Erythroblast (primary cell): ENCODE data around the gene COL5A1.
"Not testable (repeated sequence)": the region's sequence is repeated elsewhere in the genome, so short reads cannot be mapped to it uniquely, and the experiment has no call there.

Source experiments
- DNase-seq, 2 experiments: peaks; one replicate each; lab custom pipeline; 2025; lab: John Stamatoyannopoulos, UW
- GATA1 ChIP-seq: IDR thresholded peaks from 2 replicates; pipeline ENCODE4 v1.6.1; 2011; ENCODE audit warnings: low read depth, mild to moderate bottlenecking, control low read depth, low read length, moderate library complexity
- POLR2A ChIP-seq: IDR thresholded peaks from 2 replicates; pipeline ENCODE4 v1.6.1; 2011; ENCODE audit warnings: mild to moderate bottlenecking, low read length

The COL5A1 gene

GRCh38 chr9:134705786-134706185 lies 64.2 kb downstream of the COL5A1 start:
- TF ChIP-seq GATA1 (no peak), POLR2A (no peak)
- DNase-seq: no peak

DNA sequence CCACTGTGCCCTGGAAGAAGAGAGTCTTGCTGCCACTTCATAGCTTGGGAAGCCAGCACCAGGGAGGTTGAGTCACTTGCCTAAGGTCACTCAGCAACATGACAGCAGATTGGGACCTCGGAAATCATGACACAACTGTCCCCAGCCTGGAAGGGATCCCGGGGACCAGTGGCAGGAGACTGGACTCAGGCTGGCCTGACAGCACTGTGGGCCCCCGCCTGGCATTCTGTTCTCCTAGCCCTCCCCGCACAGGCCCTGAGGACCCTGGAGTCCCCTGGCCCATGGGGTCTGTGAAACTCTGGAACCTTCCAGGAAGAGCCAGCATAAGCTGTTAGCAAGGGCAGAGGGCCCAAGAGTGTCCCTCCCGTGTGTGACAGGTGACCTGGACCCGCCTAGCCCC lies 64.9 kb downstream of the COL5A1 start:
- no peak for DNase-seq
- no peak for TF ChIP-seq POLR2A
- no peak for TF ChIP-seq GATA1

DNA sequence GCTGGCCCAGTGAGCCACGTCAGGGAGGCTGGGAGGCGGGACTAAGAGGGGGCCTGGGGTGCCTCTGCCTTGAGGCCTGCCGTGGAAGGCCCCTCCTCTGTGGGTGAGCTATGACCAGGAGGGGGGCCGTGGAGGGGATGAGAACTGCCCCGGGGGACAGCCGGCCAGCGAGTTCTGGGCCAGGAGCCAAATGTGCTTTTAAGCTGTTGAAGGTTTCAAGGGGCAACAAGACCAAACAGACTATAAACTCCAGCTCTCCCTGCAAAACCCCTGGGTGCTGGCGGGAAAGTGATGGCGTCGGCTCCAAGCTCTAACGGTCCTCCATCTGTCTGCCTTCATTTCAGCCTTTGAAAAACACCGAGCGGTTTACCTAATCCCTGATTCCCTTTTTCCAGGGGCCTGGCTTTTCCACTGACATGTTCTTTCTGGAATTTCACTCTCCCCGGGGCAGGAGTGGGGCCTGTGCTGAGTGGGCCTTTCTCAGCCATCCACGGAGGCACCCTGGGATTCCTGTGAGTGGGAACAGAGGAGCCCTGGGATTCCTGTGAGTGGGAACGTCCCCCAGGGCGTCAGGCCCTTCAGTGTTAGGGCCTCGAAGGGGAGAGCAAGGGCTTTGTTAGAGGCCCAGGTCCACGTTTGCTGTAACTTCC lies 65.6 kb downstream of the COL5A1 start:
- DNase-seq: no peak
- TF ChIP-seq GATA1 (no peak), POLR2A (no peak)

GRCh38 chr9:134707731-134708671 lies 66.4 kb downstream of the COL5A1 start:
- DNase-seq: no peak
- TF ChIP-seq POLR2A (no peak), GATA1 (no peak)

DNA sequence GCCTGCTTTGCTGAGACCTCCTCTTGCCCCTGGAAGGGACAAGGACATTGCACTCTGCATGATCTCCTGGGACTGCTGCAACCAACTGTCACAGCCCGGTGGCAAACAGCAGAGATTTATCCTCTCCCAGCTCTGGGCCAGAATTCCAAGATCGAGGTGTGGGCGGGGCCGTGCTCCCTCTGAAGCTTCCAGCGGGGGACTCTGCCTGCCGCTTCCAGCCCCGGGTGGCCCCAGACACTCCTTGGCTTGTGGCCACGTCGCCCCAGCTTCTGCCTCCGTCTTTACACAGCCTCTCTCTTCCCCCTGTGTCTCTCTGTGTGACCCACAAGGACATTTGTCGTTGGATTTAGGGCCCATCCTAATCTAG lies 67.1 kb downstream of the COL5A1 start:
- no peak for DNase-seq
- TF ChIP-seq POLR2A (no peak), GATA1 (no peak)

DNA sequence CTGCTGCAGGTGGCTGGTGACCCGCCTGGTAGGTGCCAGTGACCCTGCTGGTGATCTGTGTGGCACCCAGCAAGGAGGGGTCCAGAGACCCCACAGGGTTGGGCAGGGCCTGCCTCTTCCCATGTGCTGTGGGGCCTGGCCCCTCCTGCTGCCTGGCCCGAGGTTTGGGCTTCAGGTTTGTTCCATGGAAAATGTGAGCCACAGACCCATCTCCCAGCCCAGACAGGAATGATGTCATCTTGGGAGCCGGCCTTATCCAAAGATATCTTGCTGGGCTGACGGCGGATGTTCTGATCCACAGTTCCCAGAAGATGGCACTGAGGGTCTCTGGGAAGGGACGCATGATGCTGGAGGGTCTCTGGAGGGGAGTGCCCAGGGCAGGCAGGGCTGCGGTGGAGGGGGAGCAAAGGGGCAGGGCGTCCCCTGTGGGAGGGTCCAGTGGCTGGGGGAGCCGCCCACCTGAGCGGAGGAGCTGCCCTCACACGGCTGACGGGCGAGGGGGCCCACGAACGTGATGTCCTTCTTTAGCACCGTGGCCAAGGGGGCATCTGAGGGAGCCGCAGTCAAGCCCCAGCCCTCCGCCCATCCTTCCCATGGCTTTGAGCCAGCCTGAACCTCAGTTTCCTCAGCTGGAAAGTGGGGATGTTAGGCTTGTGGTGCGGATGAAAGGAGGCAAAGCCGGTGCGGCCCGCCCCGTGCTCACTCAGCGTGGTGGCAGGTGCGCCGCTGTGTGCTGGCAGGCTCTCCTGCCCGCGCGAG lies 68.1 kb downstream of the COL5A1 start:
- TF ChIP-seq GATA1 (no peak), POLR2A (no peak)
- DNase-seq: no peak

DNA sequence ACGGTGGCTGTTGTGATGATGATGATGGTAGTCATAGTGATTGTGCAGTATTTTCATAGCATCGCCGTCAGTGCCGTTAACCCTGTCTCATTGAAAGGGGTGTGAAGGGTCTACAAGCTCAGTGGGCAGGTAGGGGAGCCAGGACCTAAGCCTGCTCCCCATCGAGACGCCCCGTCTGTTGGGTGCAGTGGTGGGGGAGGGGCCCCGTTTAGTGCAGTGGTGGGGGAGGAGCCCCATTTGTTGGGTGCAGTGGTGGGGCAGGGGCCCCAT lies 68.6 kb downstream of the COL5A1 start:
- no peak for TF ChIP-seq POLR2A
- no peak for DNase-seq

- no peak for DNase-seq
- TF ChIP-seq POLR2A (no peak), GATA1 (no peak)
Measured at GRCh38 chr9:134710901-134711300, 69.3 kb downstream of the COL5A1 start.

- TF ChIP-seq GATA1 (no peak), POLR2A (no peak)
- no peak for DNase-seq
Measured at GRCh38 chr9:134712243-134712642, 70.6 kb downstream of the COL5A1 start.

GRCh38 chr9:134712926-134713325 lies 71.3 kb downstream of the COL5A1 start:
- no peak for DNase-seq
- TF ChIP-seq GATA1: no peak
- TF ChIP-seq POLR2A: no peak

DNA sequence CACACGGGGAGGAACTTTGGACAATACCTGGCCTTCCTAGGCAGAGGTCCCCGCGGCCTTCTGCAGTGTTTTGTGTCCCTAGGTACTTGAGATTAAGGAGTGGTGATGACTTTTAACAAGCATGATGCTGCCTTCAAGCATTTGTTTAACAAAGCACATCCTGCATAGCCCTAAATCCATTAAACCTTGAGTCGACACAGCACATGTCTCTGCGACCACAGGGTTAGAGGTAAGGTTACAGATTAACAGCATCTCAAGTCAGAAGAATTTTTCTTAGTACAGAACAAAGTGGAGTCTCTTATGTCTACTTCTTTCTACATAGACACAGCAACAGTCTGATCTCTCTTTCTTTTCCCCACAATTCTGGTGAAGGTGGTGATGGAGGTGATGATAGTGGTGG lies 73.9 kb downstream of the COL5A1 start:
- DNase-seq: not testable (repeated sequence)

GRCh38 chr9:134716067-134716466 lies 74.5 kb downstream of the COL5A1 start:
- TF ChIP-seq GATA1: no peak
- no peak for TF ChIP-seq POLR2A
- no peak for DNase-seq

DNA sequence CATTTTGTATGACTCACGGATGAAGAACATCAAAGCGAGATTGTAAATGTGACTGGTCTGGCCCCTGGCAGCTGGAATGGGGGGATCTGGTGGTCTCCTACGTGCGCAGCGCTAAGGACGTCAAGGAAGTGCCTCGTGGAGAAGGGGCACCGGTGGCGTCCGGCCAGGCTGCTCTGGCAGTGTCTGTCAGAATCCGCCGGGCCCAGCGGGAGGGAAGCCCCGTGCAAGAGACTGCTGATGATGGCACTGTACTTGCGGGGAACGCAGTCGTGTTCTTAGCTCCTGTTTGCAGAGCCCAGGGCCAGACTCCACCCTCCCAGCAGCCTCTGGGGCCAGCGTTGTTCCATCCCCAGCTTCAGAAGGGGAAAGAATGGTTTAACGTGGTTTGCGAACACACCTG lies 75.5 kb downstream of the COL5A1 start:
- no peak for DNase-seq
- TF ChIP-seq GATA1 (no peak), POLR2A (no peak)
